GM20431 (cell line): ENCODE measurements around the gene AGPAT1.

Experiments
- in situ Hi-C: fragments of 300-500 bp; cut with MseI, MboI; formaldehyde crosslinking; loops from one replicate; pipeline ENCODE4 v1.15.0; 2020; ENCODE audit warnings: low sequenced_read_pairs; ENCODE audit not compliant: unreplicated experiment

The AGPAT1 gene

GRCh38 chr6:32128751-32129296, 47.1 kb downstream of the AGPAT1 start:
- in situ Hi-C loops, result no loop called here

- in situ Hi-C loops, result no loop called here
These were observed 47.9 kb downstream of the AGPAT1 start, which contains the start of gene ATF6B for GRCh38 chr6:32127717-32128592. Gene ATF6B (minus strand): TSS chr6:32128246. CDS start chr6:32128207, 39 bp downstream.

- in situ Hi-C loops, result no loop called here
These were observed 48.5 kb downstream of the AGPAT1 start for GRCh38 chr6:32127409-32127716.

- in situ Hi-C loops, result no loop called here
These were observed 49.0 kb downstream of the AGPAT1 start for GRCh38 chr6:32126880-32127279.

GRCh38 chr6:32123681-32124080, 52.2 kb downstream of the AGPAT1 start:
- in situ Hi-C loops, result no loop called here

GRCh38 chr6:32120573-32121059, 55.3 kb downstream of the AGPAT1 start:
- in situ Hi-C loops, result no loop called here

- in situ Hi-C loops, result no loop called here
These were observed 56.9 kb downstream of the AGPAT1 start for GRCh38 chr6:32118782-32119628.
